ENCODE measurements around the gene KRT76. TPM values are rescaled to one million over a fixed set of nuclear protein-coding genes. Genes with fewer than 3 reads are reported as not detected.

KRT76 gene
- total RNA-seq, 1 experiment from 2014 or later = not detected

DNA sequence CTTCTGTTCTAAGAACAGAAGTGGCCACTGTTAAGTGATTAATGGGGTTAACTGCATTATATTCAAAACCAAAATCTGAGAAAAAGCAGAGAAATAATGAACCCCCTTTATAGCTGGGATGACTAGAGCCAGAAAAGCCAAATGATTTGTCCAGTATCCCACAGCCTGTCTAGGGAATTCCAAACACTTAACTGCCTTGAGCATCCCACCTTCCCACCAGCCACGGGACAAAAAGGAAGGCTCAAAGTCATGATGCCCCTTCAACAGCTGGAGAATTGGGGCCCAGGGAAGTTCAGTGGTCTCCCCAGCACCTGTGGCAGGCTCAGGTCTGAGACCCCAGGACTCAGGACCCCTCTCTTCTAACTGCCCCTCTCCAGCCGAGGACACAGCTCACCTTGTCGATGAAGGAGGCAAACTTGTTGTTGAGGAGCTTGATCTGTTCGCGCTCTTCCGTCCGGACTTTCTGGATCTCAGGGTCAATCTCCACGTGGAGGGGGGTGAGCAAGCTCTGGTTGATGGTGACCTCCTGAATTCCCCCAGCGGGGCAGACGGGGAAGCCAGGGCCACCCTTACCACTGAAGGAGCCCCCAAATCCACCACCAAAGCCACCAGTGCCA is 36.2 kb upstream of the KRT76 start:
- Histone ChIP-seq H2BK120ac (ENCODE audit: low read depth, low read length, poor library complexity, severe bottlenecking) (no peak overlapping the region), H3K9me3 (ENCODE audit: control insufficient read depth, low read depth, low read length) (no peaks in the 10 kb centered on the region), H3K23me2 (ENCODE audit: insufficient read length, low read depth, low read length, poor library complexity, severe bottlenecking) (no peaks in the 10 kb centered on the region), H3K27ac (ENCODE audit: insufficient read length, low read depth, low read length) (no peak overlapping the region), H2BK20ac (ENCODE audit: low read depth, low read length, poor library complexity, severe bottlenecking) (no peak overlapping the region), H3K14ac (ENCODE audit: insufficient read depth, low read length) (no peak overlapping the region), H3K79me1 (ENCODE audit: insufficient read depth, low read depth, low read length, poor library complexity, severe bottlenecking) (no peaks in the 10 kb centered on the region), H3K56ac (ENCODE audit: insufficient read length, low read depth, low read length) (no peak overlapping the region), H3K4ac (ENCODE audit: low read depth, low read length) (no peak overlapping the region), H2AFZ (ENCODE audit: low read length) (no peak overlapping the region), H3K27me3 (ENCODE audit: insufficient read depth, low read length) (no peaks in the 10 kb centered on the region), H3K23ac (ENCODE audit: insufficient read length, low read depth, low read length) (no peak overlapping the region), H2AK5ac (ENCODE audit: insufficient read length, low read length) (no peak overlapping the region), H2BK12ac (ENCODE audit: insufficient read length, low read depth, low read length) (no peak overlapping the region), H3K4me2 (ENCODE audit: insufficient read depth, insufficient read length, low read length) (no peak overlapping the region), H4K91ac (ENCODE audit: insufficient read length, low read depth, low read length) (no peak overlapping the region), H3K79me2 (ENCODE audit: insufficient read depth, low read length) (no peaks in the 10 kb centered on the region), H3K4me1 (ENCODE audit: insufficient read depth, low read length) (no peaks in the 10 kb centered on the region), H3K18ac (ENCODE audit: insufficient read length, low read depth, low read length) (no peak overlapping the region), H2BK15ac (ENCODE audit: low read depth, low read length) (no peak overlapping the region), H4K5ac (ENCODE audit: insufficient read length, low read depth, low read length) (no peak overlapping the region), H3K9ac (ENCODE audit: extremely low read depth, insufficient read length, low read length) (no peak overlapping the region), H2BK5ac (ENCODE audit: insufficient read length, low read length) (no peak overlapping the region), H4K20me1 (ENCODE audit: control insufficient read depth, insufficient read depth, insufficient read length) (no peaks in the 10 kb centered on the region), H3T11ph (ENCODE audit: low read length) (no peak overlapping the region), H4K8ac (replicated peaks; ENCODE audit: insufficient read length, low read depth, low read length) (no peak overlapping the region)
- no peak for DNase-seq
- H3K4me1 Mint-ChIP-seq = peaks cover 0 to under 1% of the 10 kb centered on the region in 2 experiments; a peak in 1 of 4 replicates
- H3K27ac Mint-ChIP-seq = no peak overlapping the region
- peaks cover 9% of the 10 kb centered on the region for H3K27me3 Mint-ChIP-seq (ENCODE audit: low read depth)
- H3K4me3 Mint-ChIP-seq = no peak overlapping the region
- TF ChIP-seq, protein P1, sequence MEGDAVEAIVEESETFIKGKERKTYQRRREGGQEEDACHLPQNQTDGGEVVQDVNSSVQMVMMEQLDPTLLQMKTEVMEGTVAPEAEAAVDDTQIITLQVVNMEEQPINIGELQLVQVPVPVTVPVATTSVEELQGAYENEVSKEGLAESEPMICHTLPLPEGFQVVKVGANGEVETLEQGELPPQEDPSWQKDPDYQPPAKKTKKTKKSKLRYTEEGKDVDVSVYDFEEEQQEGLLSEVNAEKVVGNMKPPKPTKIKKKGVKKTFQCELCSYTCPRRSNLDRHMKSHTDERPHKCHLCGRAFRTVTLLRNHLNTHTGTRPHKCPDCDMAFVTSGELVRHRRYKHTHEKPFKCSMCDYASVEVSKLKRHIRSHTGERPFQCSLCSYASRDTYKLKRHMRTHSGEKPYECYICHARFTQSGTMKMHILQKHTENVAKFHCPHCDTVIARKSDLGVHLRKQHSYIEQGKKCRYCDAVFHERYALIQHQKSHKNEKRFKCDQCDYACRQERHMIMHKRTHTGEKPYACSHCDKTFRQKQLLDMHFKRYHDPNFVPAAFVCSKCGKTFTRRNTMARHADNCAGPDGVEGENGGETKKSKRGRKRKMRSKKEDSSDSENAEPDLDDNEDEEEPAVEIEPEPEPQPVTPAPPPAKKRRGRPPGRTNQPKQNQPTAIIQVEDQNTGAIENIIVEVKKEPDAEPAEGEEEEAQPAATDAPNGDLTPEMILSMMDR (conservative IDR thresholded peaks at IDR 0.05) = no peak
- H3K9me3 Mint-ChIP-seq = no peaks in the 10 kb centered on the region
- no peaks in the 10 kb centered on the region for H3K36me3 Mint-ChIP-seq (ENCODE audit: insufficient read depth in 1 of 3, low read depth in 3 of 3)
- no CpG with 5 or more reads among the region's 10 CpGs for WGBS (ENCODE audit: extremely low coverage, insufficient read length, low lambda C conversion rate)

All from H9 (cell line).